Progenitor cell of endocrine pancreas (in vitro differentiated cells): ENCODE data around the gene GRIN2A. TPM values are rescaled to one million over a fixed set of nuclear protein-coding genes. Genes with fewer than 3 reads are reported as not detected.

Experiments used
- DNase-seq: peaks from one replicate; pipeline ENCODE4 v3.0.0; 2021; ENCODE audit warnings: low spot score; ENCODE audit not compliant: unreplicated experiment
- H3K27ac Mint-ChIP-seq: 2 replicates; pipeline ENCODE4 v1.8.0; 2021; ENCODE audit warnings: mild to moderate bottlenecking, moderate library complexity, mixed read lengths
- H3K27me3 Mint-ChIP-seq: 2 replicates; pipeline ENCODE4 v1.8.0; 2021; ENCODE audit warnings: mixed read lengths
- H3K36me3 Mint-ChIP-seq: 2 replicates; pipeline ENCODE4 v1.8.0; 2022; ENCODE audit warnings: mixed read lengths; ENCODE audit not compliant: insufficient read depth
- H3K4me1 Mint-ChIP-seq: 2 replicates; pipeline ENCODE4 v1.8.0; 2021; ENCODE audit warnings: low read depth, mixed read lengths
- H3K4me3 Mint-ChIP-seq: 2 replicates; pipeline ENCODE4 v1.8.0; 2021; ENCODE audit warnings: low read depth, mild to moderate bottlenecking, moderate library complexity, mixed read lengths
- H3K9me3 Mint-ChIP-seq: 2 replicates; pipeline ENCODE4 v1.8.0; 2021; ENCODE audit warnings: low read depth, mixed read lengths
- CTCF ChIP-seq: fragments of 200-600 bp; sonication (generic); IDR thresholded peaks from one replicate; pipeline ENCODE4 v1.5.0; 2021; ENCODE audit warnings: antibody characterized with exemption, mild to moderate bottlenecking; ENCODE audit not compliant: unreplicated experiment
- total RNA-seq: library from RNA; stranded (reverse); gene quantifications from 2 replicates; pipeline ENCODE4 v1.2.1, GENCODE V29; 2021

GRIN2A gene
- total RNA-seq, 1 donor from 2014 or later: 1.7 TPM

- Mint-ChIP-seq H3K36me3 (no peaks in the 10 kb centered on the region), H3K4me1 (no peaks in the 10 kb centered on the region), H3K27ac (no peak overlapping the region), H3K9me3 (peaks cover 3% of the 10 kb centered on the region), H3K4me3 (no peak overlapping the region), H3K27me3 (peaks cover 3% of the 10 kb centered on the region)
- no peak for TF ChIP-seq CTCF
- no peak for DNase-seq
These were observed 271.0 kb downstream of the GRIN2A start for GRCh38 chr16:9911231-9911630.

GRCh38 chr16:9909072-9909825 lies 273.0 kb downstream of the GRIN2A start:
- DNase-seq: no peak
- no peak for TF ChIP-seq CTCF
- Mint-ChIP-seq H3K4me3 (no peak overlapping the region), H3K27ac (no peak overlapping the region), H3K36me3 (no peaks in the 10 kb centered on the region), H3K27me3 (peaks cover 3% of the 10 kb centered on the region), H3K4me1 (peaks cover 2% of the 10 kb centered on the region), H3K9me3 (peaks cover 7% of the 10 kb centered on the region)

GRCh38 chr16:9908613-9909012 lies 273.6 kb downstream of the GRIN2A start:
- peaks cover 2% of the 10 kb centered on the region for H3K4me1 Mint-ChIP-seq
- H3K27ac Mint-ChIP-seq: no peak overlapping the region
- TF ChIP-seq CTCF: no peak
- H3K36me3 Mint-ChIP-seq: no peaks in the 10 kb centered on the region
- H3K27me3 Mint-ChIP-seq: peaks cover 3% of the 10 kb centered on the region
- no peak for DNase-seq
- H3K4me3 Mint-ChIP-seq: no peak overlapping the region
- H3K9me3 Mint-ChIP-seq: peaks cover 7% of the 10 kb centered on the region

- Mint-ChIP-seq H3K36me3 (no peaks in the 10 kb centered on the region), H3K27me3 (peaks cover 3% of the 10 kb centered on the region), H3K27ac (no peak overlapping the region), H3K4me3 (no peak overlapping the region), H3K4me1 (peaks cover 2% of the 10 kb centered on the region), H3K9me3 (peaks cover 7% of the 10 kb centered on the region)
- no peak for DNase-seq
- no peak for TF ChIP-seq CTCF
These were observed 274.5 kb downstream of the GRIN2A start for GRCh38 chr16:9907752-9908151.

- peaks cover 2% of the 10 kb centered on the region for H3K4me1 Mint-ChIP-seq
- peaks cover 7% of the 10 kb centered on the region for H3K9me3 Mint-ChIP-seq
- TF ChIP-seq CTCF: no peak
- no peak overlapping the region for H3K27ac Mint-ChIP-seq
- no peaks in the 10 kb centered on the region for H3K36me3 Mint-ChIP-seq
- no peak for DNase-seq
- H3K27me3 Mint-ChIP-seq: peaks cover 3% of the 10 kb centered on the region
- H3K4me3 Mint-ChIP-seq: no peak overlapping the region
These were observed 276.0 kb downstream of the GRIN2A start for GRCh38 chr16:9906218-9906617.
